Lung (tissue), 12 donors: Measurements from ENCODE around the gene ICE1. TPM values are rescaled to one million over a fixed set of nuclear protein-coding genes. Genes with fewer than 3 reads are reported as not detected.

Experiments
- ATAC-seq: fragments of 200-7000 bp; cut with Tn5 transposase; one replicate; pipeline ENCODE4 v1.9.1; 2020; ENCODE audit warnings: moderate number of reproducible peaks; ENCODE audit not compliant: insufficient read depth, low FRiP score
- DNase-seq, 3 donors: peaks; one replicate each; pipeline ENCODE4 v3.0.0-alpha.2; 2013 to 2017
- H3K27ac ChIP-seq, 2 donors: one replicate each; pipeline ENCODE4 v1.5.1; 2013; ENCODE audit warnings: mild to moderate bottlenecking in 2 of 2, moderate library complexity in 2 of 2, control low read depth in 1 of 2, inconsistent platforms in 1 of 2, low read depth in 1 of 2, low read length in 1 of 2
- H3K27me3 ChIP-seq, 3 donors: one replicate each; pipeline ENCODE4 v1.5.1; 2013; ENCODE audit warnings: low read length in 2 of 3; ENCODE audit not compliant: control insufficient read depth in 3 of 3, insufficient read depth in 3 of 3
- H3K36me3 ChIP-seq, 4 donors: one replicate each; pipeline ENCODE4 v1.5.1; 2013; ENCODE audit warnings: low read length in 4 of 4, mild to moderate bottlenecking in 1 of 4, moderate library complexity in 1 of 4; ENCODE audit not compliant: control insufficient read depth in 4 of 4, insufficient read depth in 4 of 4
- H3K4me1 ChIP-seq, 5 donors: one replicate each; pipeline ENCODE4 v1.5.1; 2013; ENCODE audit warnings: low read length in 5 of 5, mild to moderate bottlenecking in 2 of 5, moderate library complexity in 1 of 5; ENCODE audit not compliant: control insufficient read depth in 5 of 5, insufficient read depth in 5 of 5
- H3K4me3 ChIP-seq: one replicate; pipeline ENCODE4 v1.5.1; 2013; ENCODE audit warnings: mild to moderate bottlenecking, control low read depth, moderate library complexity
- H3K9ac ChIP-seq, 2 donors: one replicate each; pipeline ENCODE4 v1.5.1; 2013; ENCODE audit warnings: low read length in 2 of 2, control low read depth in 1 of 2; ENCODE audit not compliant: insufficient read depth in 1 of 2
- H3K9me3 ChIP-seq, 4 donors: one replicate each; pipeline ENCODE4 v1.5.1; 2013; ENCODE audit warnings: low read length in 3 of 4, mild to moderate bottlenecking in 1 of 4, moderate library complexity in 1 of 4; ENCODE audit not compliant: control insufficient read depth in 4 of 4, insufficient read depth in 3 of 4
- CTCF ChIP-seq: IDR thresholded peaks from 2 replicates; pipeline ENCODE4 v1.5.1; 2012; ENCODE audit warnings: mild to moderate bottlenecking; ENCODE audit errors: control extremely low read depth, extremely low read depth
- WGBS, 2 donors: extraction: QIAGEN DNeasy Blood & Tissue Kit; methylation state at CpG; one replicate each; pipeline ENCODE4 v1.1.7; 2013; 5-methylcytosine and 5-hydroxymethylcytosine counted together
- polyA plus RNA-seq, 2 donors: library from polyadenylated mRNA; stranded (reverse); fragments of 200-250 nt; gene quantifications; one replicate each; pipeline ENCODE4 v1.2.1, GENCODE V29; 2013
- total RNA-seq, 2 donors: library from RNA; depleted of rRNA in 1 of 2; stranded (reverse); fragments of >200 nt in 1 of 2; gene quantifications; one replicate each; pipeline ENCODE4 v1.2.1, GENCODE V29; 2014 to 2021
- donor health status: control.
- donor health status: control.
- donor health status: Bipolar disorder and iron deficiency.
- donor health status: healthy.
- donor health status: DM: yes; HTN: yes; CAD: no.

ICE1 gene
- total and polyA plus RNA-seq, 4 donors, result 4.9 to 33.3 (median 14.8) TPM

- peak overlapping the region; percentile 89 to 95 for H3K27ac ChIP-seq
- TF ChIP-seq CTCF, result no peak
- no peaks in the 10 kb centered on the region for H3K9me3 ChIP-seq
- peaks cover 10 to 27% (median 19%) of the 10 kb centered on the region in 5 donors for H3K4me1 ChIP-seq
- H3K4me3 ChIP-seq, result peak overlapping the region; percentile 98
- ATAC-seq (peak; percentile 4), DNase-seq (peak in 1 of 3 donors; percentile 3)
- 0% methylated on average over 36 to 58 of the region's 58 CpGs for WGBS, 2 donors
- H3K27me3 ChIP-seq, result no peaks in the 10 kb centered on the region
- peak overlapping the region; percentile 79 to 91 for H3K9ac ChIP-seq
- H3K36me3 ChIP-seq, result no peaks in the 10 kb centered on the region
Measured at GRCh38 chr5:5422819-5423515, 490 bp downstream of the ICE1 start.

GRCh38 chr5:5423586-5423985, 1.1 kb downstream of the ICE1 start:
- ATAC-seq, result no peak
- Histone ChIP-seq H3K4me3 (peak overlapping the region; percentile 98), H3K9ac (peak overlapping the region; percentile 79 to 91), H3K4me1 (peaks cover 11 to 27% (median 19%) of the 10 kb centered on the region in 5 donors), H3K9me3 (no peaks in the 10 kb centered on the region), H3K36me3 (peaks cover 0 to 1% (median 0%) of the 10 kb centered on the region in 4 donors), H3K27me3 (no peaks in the 10 kb centered on the region), H3K27ac (no peak overlapping the region)
- TF ChIP-seq CTCF, result no peak
- 31 to 33% methylated on average over 7 of the region's 7 CpGs for WGBS, 2 donors
- no peak for DNase-seq

- DNase-seq (no peak), ATAC-seq (no peak)
- peaks cover 11 to 27% (median 19%) of the 10 kb centered on the region in 5 donors for H3K4me1 ChIP-seq
- H3K36me3 ChIP-seq, result peaks cover 0 to 4% (median 0%) of the 10 kb centered on the region in 4 donors
- H3K9ac ChIP-seq, result no peak overlapping the region
- H3K4me3 ChIP-seq, result no peak overlapping the region
- 78 to 81% methylated on average over 2 of the region's 2 CpGs for WGBS, 2 donors
- no peaks in the 10 kb centered on the region for H3K27me3 ChIP-seq
- H3K9me3 ChIP-seq, result no peaks in the 10 kb centered on the region
- no peak for TF ChIP-seq CTCF
- no peak overlapping the region for H3K27ac ChIP-seq
Measured at GRCh38 chr5:5424736-5425135, 2.3 kb downstream of the ICE1 start.

GRCh38 chr5:5430136-5430535, 7.7 kb downstream of the ICE1 start:
- Histone ChIP-seq H3K4me1 (peaks cover 0 to 27% (median 0%) of the 10 kb centered on the region in 5 donors), H3K4me3 (no peak overlapping the region), H3K9me3 (no peaks in the 10 kb centered on the region), H3K27ac (no peak overlapping the region), H3K36me3 (peaks cover 0 to 4% (median 2%) of the 10 kb centered on the region in 4 donors), H3K9ac (no peak overlapping the region), H3K27me3 (no peaks in the 10 kb centered on the region)
- 88 to 96% methylated on average over 3 of the region's 3 CpGs for WGBS, 2 donors
- TF ChIP-seq CTCF, result no peak
- DNase-seq, result no peak
- ATAC-seq, result no peak
